Cardiac fibroblast (primary cell): ENCODE measurements around the gene RPRD1B.
"Not testable (repeated sequence)": the region's sequence is repeated elsewhere in the genome, so short reads cannot be mapped to it uniquely, and the experiment has no call there.

Experiments used
- DNase-seq, 2 donors: peaks; one replicate each; pipeline versions ENCODE4 v3.0.0 to v3.0.0-alpha.2; 2010; ENCODE audit warnings: low read depth in 2 of 2
- H3K4me3 ChIP-seq, 2 donors: replicated peaks in 1 of 2; 1 replicate in 1 of 2; 2 replicates in 1 of 2; pipeline ENCODE4 v1.5.1; 2011; ENCODE audit warnings: low read depth in 2 of 2, low read length in 2 of 2, mild to moderate bottlenecking in 2 of 2, moderate library complexity in 1 of 2
- TF ChIP-seq, protein P1 (sequence below): IDR thresholded peaks from one replicate; pipeline ENCODE4 v1.5.1; 2011; ENCODE audit warnings: low read depth, mild to moderate bottlenecking, low read length, inconsistent platforms

Gene RPRD1B

GRCh38 chr20:38094373-38094891 lies 60.9 kb downstream of the RPRD1B start:
- no peak overlapping the region for H3K4me3 ChIP-seq
- DNase-seq = peak; percentile 76 to 93
- TF ChIP-seq, protein P1, sequence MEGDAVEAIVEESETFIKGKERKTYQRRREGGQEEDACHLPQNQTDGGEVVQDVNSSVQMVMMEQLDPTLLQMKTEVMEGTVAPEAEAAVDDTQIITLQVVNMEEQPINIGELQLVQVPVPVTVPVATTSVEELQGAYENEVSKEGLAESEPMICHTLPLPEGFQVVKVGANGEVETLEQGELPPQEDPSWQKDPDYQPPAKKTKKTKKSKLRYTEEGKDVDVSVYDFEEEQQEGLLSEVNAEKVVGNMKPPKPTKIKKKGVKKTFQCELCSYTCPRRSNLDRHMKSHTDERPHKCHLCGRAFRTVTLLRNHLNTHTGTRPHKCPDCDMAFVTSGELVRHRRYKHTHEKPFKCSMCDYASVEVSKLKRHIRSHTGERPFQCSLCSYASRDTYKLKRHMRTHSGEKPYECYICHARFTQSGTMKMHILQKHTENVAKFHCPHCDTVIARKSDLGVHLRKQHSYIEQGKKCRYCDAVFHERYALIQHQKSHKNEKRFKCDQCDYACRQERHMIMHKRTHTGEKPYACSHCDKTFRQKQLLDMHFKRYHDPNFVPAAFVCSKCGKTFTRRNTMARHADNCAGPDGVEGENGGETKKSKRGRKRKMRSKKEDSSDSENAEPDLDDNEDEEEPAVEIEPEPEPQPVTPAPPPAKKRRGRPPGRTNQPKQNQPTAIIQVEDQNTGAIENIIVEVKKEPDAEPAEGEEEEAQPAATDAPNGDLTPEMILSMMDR = no peak

DNA sequence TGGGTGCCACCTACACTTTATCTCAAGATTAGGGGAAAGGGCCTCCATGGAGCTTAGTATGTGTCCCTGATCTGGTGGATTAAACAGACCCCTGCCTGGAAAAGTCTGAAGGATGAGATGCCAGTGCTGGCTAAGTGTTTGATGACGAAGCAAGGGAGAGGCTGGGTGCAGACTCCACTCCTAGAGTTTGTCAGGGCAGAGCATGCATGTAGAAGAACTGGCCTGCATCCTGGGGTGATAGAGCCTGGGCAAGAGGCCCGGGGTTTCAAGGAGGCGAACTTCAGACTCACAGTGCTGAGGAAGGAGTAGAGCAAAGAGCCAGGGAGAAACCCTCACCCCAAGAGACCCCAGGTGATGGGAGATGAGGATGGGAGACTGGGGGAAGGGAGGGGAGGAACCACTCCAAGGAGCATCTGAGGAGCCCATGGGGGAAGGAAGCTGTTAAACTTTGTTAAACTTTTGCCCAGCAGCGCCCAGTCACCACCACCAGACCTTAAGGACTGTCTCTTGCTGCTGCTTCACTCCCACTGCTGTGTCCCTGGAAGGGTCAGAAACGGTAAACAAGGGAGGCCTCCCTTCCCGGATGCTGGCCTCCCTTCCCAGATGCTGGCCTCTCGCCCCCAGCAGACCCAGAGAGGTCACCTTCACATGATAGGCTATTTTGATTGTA lies 61.6 kb downstream of the RPRD1B start:
- DNase-seq = no peak
- H3K4me3 ChIP-seq = no peak overlapping the region
- TF ChIP-seq, protein P1 = no peak

GRCh38 chr20:38098952-38099351 lies 65.4 kb downstream of the RPRD1B start:
- TF ChIP-seq, protein P1 = no peak
- peak in 1 of 2 donors; percentile 39 for DNase-seq
- H3K4me3 ChIP-seq = no peak overlapping the region

DNA sequence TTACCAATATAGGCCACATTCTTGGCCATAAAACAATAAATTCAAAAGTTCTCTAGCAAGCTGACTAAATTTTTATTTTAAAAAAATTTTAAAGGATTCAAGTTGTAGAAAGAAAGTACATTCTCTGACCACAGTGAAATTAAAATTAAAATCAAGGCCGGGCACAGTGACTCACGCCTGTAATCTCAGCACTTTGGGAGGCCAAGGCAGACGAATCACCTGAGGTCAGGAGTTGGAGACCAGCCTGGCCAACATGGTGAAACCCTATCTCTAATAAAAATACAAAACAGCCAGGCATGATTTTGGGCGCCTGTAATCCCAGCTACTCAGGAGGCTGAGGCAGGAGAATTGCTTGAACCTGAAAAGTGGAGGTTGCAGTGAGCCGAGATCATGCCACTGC lies 68.7 kb downstream of the RPRD1B start:
- H3K4me3 ChIP-seq, DNase-seq: not testable (repeated sequence)

DNA sequence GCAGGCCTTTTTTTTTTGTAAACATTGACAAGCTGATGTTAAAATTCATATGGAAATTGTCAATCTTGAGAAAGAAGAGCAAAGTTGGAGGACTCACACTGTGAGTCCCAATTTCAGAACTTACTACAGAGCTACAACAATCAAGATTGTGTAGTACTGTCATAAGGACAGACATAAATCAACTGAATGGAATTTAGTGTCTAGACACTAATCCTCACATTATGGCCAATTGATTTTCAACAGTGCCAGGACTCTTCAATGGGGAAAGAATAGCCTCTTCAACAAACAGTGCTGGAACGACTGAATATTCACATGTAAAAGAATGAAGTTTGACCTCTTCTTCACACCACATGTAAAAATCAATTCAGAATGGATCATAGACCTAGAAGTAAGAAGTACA lies 70.7 kb downstream of the RPRD1B start:
- no peak for DNase-seq
- no peak overlapping the region for H3K4me3 ChIP-seq
- TF ChIP-seq, protein P1 = no peak

- no peak overlapping the region for H3K4me3 ChIP-seq
- TF ChIP-seq, protein P1 = no peak
- DNase-seq = no peak
Observed at GRCh38 chr20:38106461-38106860, 72.9 kb downstream of the RPRD1B start.

DNA sequence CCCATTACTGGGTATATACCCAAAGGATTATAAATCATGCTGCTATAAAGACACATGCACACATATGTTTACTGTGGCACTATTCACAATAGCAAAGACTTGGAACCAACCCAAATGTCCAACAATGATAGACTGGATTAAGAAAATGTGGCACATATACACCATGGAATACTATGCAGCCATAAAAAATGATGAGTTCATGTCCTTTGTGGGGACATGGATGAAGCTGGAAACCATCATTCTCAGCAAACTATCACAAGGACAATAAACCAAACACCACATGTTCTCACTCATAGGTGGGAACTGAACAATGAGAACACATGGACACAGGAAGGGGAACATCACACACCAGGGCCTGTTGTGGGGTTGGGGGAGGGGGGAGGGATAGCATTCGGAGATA lies 73.8 kb downstream of the RPRD1B start:
- DNase-seq, H3K4me3 ChIP-seq: not testable (repeated sequence)

GRCh38 chr20:38107916-38108315 lies 74.4 kb downstream of the RPRD1B start:
- not testable (repeated sequence) for DNase-seq, H3K4me3 ChIP-seq
